ENCODE results near the gene H2BK1.

DNA sequence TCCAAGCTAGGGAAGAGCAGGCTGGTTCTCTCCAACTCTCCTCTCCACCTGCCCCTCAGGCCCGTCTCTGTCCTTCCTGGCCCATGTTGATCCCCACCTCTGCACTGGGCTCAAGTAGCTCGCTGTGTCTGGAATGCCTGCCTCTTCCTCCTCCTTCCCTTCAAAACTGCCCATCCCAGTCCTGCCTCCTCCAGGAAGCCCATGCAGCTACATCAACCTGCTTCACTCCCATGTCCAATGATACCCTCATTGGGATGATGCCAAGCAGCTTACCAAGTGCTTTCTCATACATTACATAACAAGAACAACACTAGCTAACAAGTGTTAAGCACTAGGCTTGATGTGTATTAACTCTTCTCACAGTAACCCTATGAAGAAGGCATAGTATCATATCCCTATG is 31.5 kb downstream of the H2BK1 start:
- TF ChIP-seq EZH2 (IDR thresholded peaks at IDR 0.05; ENCODE audit: borderline replicate concordance), result no peak
- TF ChIP-seq, protein P1, sequence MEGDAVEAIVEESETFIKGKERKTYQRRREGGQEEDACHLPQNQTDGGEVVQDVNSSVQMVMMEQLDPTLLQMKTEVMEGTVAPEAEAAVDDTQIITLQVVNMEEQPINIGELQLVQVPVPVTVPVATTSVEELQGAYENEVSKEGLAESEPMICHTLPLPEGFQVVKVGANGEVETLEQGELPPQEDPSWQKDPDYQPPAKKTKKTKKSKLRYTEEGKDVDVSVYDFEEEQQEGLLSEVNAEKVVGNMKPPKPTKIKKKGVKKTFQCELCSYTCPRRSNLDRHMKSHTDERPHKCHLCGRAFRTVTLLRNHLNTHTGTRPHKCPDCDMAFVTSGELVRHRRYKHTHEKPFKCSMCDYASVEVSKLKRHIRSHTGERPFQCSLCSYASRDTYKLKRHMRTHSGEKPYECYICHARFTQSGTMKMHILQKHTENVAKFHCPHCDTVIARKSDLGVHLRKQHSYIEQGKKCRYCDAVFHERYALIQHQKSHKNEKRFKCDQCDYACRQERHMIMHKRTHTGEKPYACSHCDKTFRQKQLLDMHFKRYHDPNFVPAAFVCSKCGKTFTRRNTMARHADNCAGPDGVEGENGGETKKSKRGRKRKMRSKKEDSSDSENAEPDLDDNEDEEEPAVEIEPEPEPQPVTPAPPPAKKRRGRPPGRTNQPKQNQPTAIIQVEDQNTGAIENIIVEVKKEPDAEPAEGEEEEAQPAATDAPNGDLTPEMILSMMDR (IDR thresholded peaks at IDR 0.05; ENCODE audit: poor library complexity), result no peak
- no peak for TF ChIP-seq EZH2phosphoT487 (IDR thresholded peaks at IDR 0.05; ENCODE audit: low read depth, severe bottlenecking, unreplicated experiment)

Measured in hepatocyte (in vitro differentiated cells).